Neural cell (in vitro differentiated cells): ENCODE measurements around the gene ADCY2.

Experiments used
- CTCF ChIP-seq: fragments of 450-650 bp; IDR thresholded peaks from 2 replicates; pipeline ENCODE4 v1.5.1; 2014; ENCODE audit warnings: antibody characterized with exemption, mild to moderate bottlenecking, moderate library complexity; ENCODE audit not compliant: poor library complexity, severe bottlenecking
- EP300 ChIP-seq: fragments of 450-650 bp; conservative IDR thresholded peaks from 2 replicates; pipeline ENCODE4 v1.6.1; 2014; ENCODE audit warnings: antibody characterized with exemption, mild to moderate bottlenecking, moderate library complexity; ENCODE audit not compliant: poor library complexity, severe bottlenecking

- no peak for TF ChIP-seq EP300
- no peak for TF ChIP-seq CTCF
Observed at GRCh38 chr5:7678030-7678429, 282.1 kb downstream of the ADCY2 start.
